Stimulated activated CD4-positive, alpha-beta T cell treated with anti-CD3 and anti-CD28 coated beads, Interleukin-15, amount 100 ng/mL, for 1 hour (primary cell): ENCODE measurements around the gene DNAH14.
"Not testable (repeated sequence)": the region's sequence is repeated elsewhere in the genome, so short reads cannot be mapped to it uniquely, and the experiment has no call there.

ENCODE experiments used
- DNase-seq, 2 donors: peaks; one replicate each; pipeline ENCODE4 v3.0.0-alpha.2; 2020; ENCODE audit warnings: low read depth in 1 of 2, low spot score in 1 of 2

Gene DNAH14

GRCh38 chr1:225341642-225342041 is 412.2 kb downstream of the DNAH14 start:
- no peak for DNase-seq

GRCh38 chr1:225342695-225343094 is 413.2 kb downstream of the DNAH14 start:
- no peak for DNase-seq

GRCh38 chr1:225343618-225344017 is 414.1 kb downstream of the DNAH14 start:
- DNase-seq: no peak

GRCh38 chr1:225347123-225347683 is 417.7 kb downstream of the DNAH14 start:
- DNase-seq: no peak

- no peak for DNase-seq
These were observed 418.9 kb downstream of the DNAH14 start for GRCh38 chr1:225348400-225348799.

DNA sequence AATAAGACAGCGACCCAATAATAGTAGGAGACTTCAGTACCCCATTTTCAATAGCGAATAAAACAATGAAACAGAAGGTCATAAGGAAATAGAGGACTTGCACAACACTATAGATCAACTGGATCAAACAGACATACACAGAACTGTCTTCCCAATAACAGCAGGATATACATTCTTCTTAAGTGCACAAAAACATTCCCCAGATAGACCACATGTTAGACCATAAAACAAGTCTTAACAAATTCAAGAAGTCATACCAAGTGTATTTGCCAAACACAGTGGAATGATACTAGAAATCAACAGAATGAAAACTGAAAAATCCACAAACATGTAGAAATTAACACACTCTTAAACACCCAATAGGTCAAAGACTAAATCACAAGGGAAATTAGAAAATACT is 420.4 kb downstream of the DNAH14 start:
- no peak for DNase-seq

DNA sequence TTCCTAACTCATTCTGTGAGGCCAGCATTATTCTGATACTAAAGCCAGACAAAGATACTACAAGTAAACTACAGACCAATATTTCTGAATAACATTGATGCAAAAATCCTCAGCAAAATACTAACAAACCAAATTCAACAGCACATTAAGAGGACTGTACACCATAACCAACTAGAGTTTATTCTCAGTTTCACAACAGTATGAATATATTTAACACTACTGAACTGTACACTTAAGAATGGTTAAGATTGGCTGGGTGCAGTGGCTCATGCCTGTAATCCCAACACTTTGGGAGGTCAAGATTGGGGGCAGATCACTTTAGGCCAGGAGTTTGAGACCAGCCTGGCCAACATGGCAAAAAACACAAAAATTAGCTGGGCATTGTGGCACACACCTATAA is 421.4 kb downstream of the DNAH14 start:
- DNase-seq: no peak

DNA sequence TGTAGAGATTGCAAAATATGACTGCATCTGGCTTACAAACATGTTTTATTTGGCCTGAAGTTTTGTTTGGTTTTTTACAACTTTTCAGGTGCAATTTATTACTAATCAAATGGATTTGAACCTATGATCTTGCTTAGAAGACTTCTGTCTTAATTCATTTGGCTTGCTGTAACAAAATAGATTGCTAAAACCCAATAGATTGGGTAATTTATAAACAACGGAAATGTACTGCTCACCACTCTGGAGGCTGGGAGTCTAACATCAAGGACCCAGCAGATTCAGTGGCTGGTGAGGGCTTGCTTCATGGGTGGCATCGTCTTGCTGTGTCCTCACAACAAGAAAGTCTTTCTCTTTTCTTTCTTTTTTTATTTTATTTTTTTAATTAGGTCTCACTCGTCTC is 425.4 kb downstream of the DNAH14 start:
- DNase-seq: no peak

GRCh38 chr1:225355863-225356262 is 426.4 kb downstream of the DNAH14 start:
- DNase-seq: no peak

GRCh38 chr1:225360119-225360518 is 430.6 kb downstream of the DNAH14 start:
- DNase-seq: no peak

DNA sequence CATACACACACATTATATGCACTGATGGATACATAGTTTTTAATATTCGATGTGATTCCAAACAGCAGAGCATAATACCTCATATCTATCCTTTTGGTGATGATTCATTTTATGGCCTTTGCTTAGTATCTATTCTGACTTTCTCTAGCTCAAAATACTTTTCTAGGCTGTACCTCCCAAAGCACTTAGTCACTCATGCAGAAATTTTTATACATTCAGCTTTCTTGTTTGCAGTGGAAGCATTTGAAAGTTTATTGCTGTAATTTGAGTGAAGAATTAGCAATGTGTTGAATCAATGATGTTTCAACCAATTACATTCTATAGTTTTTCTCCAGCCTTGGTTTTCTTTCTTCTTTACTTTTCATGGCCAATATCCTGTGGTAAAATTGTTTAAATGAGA is 431.7 kb downstream of the DNAH14 start:
- no peak for DNase-seq

DNA sequence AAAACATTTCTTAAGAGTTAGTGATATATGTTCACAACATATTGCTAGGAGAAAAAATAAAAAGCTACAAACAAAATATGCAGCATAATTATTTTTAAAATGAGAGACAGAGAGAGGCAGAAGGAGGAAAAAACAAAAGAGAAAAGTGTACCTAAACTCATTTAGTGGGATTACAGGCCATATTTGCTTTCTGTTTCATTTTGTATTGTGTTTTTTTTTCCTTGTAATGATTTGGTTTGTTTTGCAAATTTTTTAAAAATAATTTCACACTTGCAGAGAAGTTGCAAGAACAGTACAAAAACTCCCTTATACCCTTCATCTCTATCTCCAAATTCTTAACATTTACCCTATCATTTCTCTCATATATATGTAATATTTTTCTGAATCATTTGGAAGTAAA is 433.3 kb downstream of the DNAH14 start:
- no peak for DNase-seq

GRCh38 chr1:225364439-225364838 is 435.0 kb downstream of the DNAH14 start:
- no peak for DNase-seq

DNA sequence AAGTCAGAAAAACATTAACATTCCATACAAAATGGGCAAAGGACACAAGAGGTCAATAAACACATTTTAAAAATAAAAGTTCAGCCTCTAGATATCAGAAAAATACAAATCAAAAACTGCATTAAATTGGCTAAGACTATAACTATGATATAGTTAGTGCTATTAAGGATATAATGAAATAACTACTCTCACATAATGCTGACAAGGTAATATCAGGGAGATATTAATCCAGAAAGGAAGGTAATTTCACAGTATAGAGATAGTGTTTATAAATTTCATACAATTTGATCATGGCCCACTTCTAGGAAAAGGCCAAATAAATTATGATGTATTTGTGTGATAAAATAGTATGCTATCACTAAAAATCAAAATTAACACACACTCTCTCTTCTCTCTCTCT is 436.5 kb downstream of the DNAH14 start:
- no peak for DNase-seq

- no peak for DNase-seq
These were observed 437.1 kb downstream of the DNAH14 start for GRCh38 chr1:225366552-225366951.

- DNase-seq: no peak
These were observed 438.6 kb downstream of the DNAH14 start for GRCh38 chr1:225368036-225368552.

GRCh38 chr1:225371366-225372010 is 442.0 kb downstream of the DNAH14 start:
- no peak for DNase-seq

DNA sequence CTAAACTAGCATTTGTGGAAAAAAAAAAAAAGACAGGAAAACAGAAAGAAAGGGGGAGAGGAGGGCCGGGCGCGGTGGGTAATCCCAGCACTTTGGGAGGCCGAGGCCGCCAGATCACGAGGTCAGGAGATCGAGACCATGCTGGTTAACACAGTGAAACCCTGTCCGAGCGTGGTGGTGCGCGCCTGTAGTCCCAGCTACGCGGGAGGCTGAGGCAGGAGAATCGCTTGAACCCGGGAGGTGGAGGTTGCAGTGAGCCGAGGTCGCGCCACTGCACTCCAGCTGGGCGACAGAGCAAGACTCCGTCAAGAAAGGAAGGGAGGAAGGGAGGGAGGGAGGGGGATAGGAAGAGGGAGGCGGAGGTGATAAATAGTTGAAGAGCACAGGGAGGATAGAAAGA is 443.7 kb downstream of the DNAH14 start:
- no peak for DNase-seq

DNA sequence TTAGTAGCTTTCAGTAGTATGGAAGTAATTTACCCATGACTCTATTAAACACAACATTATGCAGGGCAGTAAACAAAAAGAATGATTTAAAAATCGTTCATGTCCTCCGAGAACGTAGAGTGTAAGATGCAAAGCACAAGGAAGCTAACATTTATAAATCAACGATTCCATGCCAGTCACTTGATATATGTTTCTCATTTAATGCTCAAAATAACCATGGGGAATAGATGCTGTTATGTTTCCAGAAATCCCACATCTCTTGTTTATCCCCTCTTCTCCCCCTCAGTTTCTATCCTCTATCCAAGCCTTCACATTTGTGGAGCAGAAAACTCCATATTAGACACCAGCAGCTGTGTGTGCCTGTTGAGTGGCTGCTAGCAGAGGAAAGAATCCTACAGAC is 445.5 kb downstream of the DNAH14 start:
- DNase-seq: no peak

GRCh38 chr1:225378880-225379279 is 449.4 kb downstream of the DNAH14 start:
- DNase-seq: no peak

GRCh38 chr1:225380691-225381090 is 451.2 kb downstream of the DNAH14 start:
- no peak for DNase-seq

GRCh38 chr1:225386860-225387259 is 457.4 kb downstream of the DNAH14 start:
- DNase-seq: not testable (repeated sequence)

- no peak for DNase-seq
These were observed 458.9 kb downstream of the DNAH14 start for GRCh38 chr1:225388372-225388771.
